Fibroblast of skin of right quadriceps (primary cell): ENCODE data around the gene FLRT3.

Experiments
- DNase-seq: peaks from one replicate; pipeline ENCODE4 v3.0.0-alpha.2; 2013

Gene FLRT3

DNA sequence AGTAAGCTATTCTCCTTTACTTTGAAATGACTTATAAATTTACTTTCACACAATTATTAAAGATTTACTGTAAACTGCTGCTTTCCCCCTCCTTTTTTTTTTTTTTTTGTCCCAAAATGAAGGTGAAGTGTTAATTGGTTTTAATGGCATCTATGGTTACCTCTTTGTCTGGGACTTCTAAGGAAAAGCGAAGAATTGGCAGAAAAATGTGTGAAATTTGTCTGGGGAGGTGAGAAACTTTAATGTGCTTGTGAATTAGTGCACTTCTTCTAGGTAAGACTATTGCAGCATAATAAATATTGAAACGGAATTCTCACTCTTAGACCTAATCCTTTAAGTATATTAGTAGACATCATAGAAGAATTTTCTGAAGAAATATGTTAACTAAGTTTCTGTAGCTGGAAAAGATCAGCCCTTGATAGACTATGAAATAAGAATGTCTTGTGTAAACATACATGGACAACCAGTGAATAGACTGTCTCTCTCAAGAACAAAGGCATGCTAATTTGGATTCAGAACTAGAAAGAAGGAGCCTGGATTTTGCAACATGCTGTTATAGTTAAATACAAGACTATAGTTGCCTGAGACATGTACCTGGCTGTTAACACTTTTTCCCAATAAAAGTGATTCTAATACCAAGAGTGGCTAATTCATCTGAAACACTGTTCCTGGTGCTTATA is 23.9 kb downstream of the FLRT3 start:
- DNase-seq: no peak

GRCh38 chr20:14312001-14312400 is 25.4 kb downstream of the FLRT3 start:
- no peak for DNase-seq

- no peak for DNase-seq
Measured at GRCh38 chr20:14310977-14311627, 26.3 kb downstream of the FLRT3 start.

- no peak for DNase-seq
Measured at GRCh38 chr20:14307956-14308355, 29.5 kb downstream of the FLRT3 start.

DNA sequence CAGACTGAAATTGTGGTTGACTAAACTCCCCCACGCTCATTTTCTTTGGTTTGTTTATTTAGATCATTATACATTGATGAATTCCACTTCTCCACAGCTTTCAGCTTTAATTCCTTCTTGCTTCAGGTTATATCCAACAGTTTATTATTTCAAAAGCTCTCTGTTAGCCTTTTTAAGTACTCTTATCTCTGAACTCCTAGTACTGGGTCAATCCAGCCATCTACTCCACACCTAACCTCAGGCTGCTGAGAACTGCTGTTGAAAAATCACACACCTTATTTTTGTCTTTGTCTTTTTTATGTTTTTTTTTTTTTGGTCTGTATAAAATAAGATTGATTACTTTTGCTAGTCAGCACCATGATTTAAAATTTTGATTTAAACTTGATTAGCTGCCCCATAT is 32.9 kb downstream of the FLRT3 start:
- no peak for DNase-seq

DNA sequence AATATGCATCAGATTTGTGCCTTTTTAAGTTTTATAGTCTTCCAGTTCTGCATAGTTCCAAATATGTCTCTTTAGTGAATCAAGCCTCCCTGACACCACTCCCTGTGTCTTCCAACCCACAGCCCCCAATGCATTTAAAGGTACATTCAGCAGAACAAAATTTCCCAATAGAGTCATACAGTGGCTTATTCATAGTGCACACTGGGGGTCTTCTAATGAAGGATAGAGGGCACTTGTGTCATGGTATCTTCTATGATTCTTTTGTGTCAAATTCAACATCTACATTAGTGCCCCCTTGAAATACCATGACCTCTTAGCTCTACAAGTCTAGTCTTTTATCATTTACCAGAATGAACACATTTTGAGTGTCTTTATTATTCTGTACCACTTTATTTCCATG is 33.8 kb downstream of the FLRT3 start:
- DNase-seq: no peak

DNA sequence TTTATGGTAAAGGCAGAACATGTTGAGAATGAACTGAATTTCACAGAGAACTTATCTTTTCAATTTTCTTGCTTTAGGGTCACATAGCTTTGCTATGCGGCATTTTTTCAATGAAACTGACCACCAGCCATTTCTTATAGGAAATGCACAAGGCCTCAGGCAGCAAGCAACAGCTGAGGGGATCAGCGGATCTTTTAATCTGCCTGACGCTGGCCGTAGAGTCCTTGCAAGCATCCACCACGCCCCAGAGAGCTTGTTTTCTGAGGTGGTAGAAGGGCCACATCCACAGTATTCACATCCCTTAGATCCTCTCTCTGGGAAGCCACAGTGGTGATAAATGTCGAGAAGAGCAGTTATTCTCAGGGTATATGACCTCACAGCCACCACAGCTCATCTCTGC is 34.3 kb downstream of the FLRT3 start:
- no peak for DNase-seq

GRCh38 chr20:14299831-14300230 is 37.6 kb downstream of the FLRT3 start:
- no peak for DNase-seq

DNA sequence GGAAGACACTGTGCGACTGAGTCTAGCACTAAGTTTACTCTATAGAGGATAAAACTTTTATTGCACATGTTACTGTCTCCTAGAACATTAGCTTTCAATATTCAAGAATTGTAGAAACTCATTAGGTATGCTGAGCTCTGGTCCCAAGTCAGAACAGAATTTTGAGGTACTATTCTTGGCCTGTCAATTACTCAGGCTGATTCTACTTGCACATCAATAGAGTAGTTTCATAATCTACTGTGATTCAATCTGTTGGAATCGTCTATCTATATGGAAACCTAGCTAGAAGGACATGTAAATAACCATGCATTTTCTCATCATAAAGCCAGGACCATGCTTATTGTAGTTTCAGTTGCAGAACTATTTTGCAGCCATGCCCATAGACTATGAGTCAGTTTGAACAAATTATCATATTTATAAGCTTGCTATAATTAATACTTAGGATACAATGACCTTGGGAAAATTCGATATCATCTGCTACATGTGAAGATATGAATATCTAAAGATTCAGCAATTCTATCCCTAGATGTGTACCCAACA is 41.6 kb downstream of the FLRT3 start:
- DNase-seq: no peak

- no peak for DNase-seq
Measured at GRCh38 chr20:14295238-14295637, 42.2 kb downstream of the FLRT3 start.

GRCh38 chr20:14291502-14291901 is 45.9 kb downstream of the FLRT3 start:
- DNase-seq: no peak

DNA sequence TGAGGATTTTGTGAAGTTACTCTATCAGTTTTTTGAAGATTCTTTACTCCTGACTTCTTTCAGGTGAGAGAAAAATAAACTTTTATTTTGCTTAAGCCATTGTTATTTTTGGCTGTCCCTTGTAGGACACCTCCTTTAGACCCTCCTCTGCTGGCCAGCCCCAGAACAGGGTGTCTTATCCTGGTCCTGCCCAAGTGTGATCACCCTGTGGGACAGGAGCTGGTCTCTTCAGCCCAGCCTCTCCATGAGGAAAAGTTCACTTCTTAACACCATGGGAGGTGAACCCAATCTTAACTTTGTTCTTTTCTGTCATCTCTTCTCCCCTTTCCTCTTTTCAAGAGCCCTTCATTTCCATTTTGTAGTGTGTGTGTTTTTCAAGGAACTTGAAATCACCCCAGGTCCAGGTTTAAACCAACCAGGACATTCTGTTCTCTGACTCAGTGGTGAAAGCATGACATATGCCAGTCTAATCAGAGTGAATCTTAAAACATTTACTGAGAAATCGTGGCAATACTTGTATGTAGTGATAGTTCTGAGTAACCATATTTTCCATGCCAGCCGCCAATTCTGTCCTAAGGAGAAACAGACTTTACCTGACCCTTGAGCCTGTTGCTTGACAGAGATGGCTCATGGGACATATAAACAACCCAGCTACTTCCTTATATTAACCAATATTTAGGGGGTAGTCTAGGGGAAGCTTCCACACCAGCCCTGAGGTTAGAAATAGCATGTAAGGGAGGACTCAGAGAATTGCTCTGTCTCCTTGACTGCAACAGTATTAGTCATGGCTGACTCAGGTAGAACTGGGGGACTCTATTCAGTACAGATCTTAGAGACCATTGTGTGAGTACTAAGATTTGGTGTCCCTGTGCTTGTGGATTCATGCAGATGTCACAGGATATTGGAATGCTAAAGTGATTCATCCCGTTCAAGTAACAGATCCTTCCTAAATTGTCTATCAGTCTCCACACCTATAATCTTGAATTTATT is 48.8 kb downstream of the FLRT3 start:
- peak; percentile 66 for DNase-seq

GRCh38 chr20:14284443-14284842 is 53.0 kb downstream of the FLRT3 start:
- DNase-seq: no peak

GRCh38 chr20:14282140-14282539 is 55.3 kb downstream of the FLRT3 start:
- no peak for DNase-seq
